Measurements from ENCODE around the gene BARHL1.

DNA sequence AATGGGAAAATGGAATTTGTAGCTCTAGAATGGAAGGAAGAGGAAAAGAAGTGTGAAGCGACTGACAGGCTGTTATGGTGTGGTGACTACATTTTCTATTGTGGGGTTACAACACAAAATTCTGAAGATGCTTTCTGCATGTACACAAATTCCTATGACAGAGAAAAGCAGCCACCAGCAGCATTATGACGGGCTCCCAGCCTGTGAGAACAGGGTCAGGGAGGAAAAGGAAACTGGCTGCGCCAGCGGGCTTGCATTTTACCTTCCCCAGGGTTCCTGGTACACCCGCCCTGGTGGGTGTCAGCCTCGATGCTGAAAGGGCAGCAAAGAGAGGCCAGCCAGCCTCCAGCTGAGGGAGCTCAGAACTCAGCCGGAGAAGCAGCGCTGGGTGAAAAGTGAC lies 46.3 kb downstream of the BARHL1 start:
- TF ChIP-seq HNRNPLL (IDR thresholded peaks at IDR 0.05; ENCODE audit: low read depth, low read length, poor library complexity, severe bottlenecking): no peak
- TF ChIP-seq HEY1 (CRISPR knock-in tag; IDR thresholded peaks at IDR 0.05; ENCODE audit: borderline replicate concordance): no peak
- TF ChIP-seq POLR2A (conservative IDR thresholded peaks at IDR 0.05): no peak
- TF ChIP-seq, protein P1, sequence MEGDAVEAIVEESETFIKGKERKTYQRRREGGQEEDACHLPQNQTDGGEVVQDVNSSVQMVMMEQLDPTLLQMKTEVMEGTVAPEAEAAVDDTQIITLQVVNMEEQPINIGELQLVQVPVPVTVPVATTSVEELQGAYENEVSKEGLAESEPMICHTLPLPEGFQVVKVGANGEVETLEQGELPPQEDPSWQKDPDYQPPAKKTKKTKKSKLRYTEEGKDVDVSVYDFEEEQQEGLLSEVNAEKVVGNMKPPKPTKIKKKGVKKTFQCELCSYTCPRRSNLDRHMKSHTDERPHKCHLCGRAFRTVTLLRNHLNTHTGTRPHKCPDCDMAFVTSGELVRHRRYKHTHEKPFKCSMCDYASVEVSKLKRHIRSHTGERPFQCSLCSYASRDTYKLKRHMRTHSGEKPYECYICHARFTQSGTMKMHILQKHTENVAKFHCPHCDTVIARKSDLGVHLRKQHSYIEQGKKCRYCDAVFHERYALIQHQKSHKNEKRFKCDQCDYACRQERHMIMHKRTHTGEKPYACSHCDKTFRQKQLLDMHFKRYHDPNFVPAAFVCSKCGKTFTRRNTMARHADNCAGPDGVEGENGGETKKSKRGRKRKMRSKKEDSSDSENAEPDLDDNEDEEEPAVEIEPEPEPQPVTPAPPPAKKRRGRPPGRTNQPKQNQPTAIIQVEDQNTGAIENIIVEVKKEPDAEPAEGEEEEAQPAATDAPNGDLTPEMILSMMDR (IDR thresholded peaks at IDR 0.05 in 2 of 3, conservative IDR thresholded peaks at IDR 0.05 in 1 of 3; ENCODE audit: insufficient read depth in 2 of 3, low read depth in 1 of 3, low read length in 3 of 3): no peak
- TF ChIP-seq TAF1 (IDR thresholded peaks at IDR 0.05; ENCODE audit: control insufficient read depth, extremely low read depth, insufficient read depth, low read length, severe bottlenecking): no peak
- TF ChIP-seq ADNP (tag; IDR thresholded peaks at IDR 0.05): no peak
- TF ChIP-seq ARHGAP35 (IDR thresholded peaks at IDR 0.05; ENCODE audit: partially characterized antibody): no peak
- TF ChIP-seq, protein P2, sequence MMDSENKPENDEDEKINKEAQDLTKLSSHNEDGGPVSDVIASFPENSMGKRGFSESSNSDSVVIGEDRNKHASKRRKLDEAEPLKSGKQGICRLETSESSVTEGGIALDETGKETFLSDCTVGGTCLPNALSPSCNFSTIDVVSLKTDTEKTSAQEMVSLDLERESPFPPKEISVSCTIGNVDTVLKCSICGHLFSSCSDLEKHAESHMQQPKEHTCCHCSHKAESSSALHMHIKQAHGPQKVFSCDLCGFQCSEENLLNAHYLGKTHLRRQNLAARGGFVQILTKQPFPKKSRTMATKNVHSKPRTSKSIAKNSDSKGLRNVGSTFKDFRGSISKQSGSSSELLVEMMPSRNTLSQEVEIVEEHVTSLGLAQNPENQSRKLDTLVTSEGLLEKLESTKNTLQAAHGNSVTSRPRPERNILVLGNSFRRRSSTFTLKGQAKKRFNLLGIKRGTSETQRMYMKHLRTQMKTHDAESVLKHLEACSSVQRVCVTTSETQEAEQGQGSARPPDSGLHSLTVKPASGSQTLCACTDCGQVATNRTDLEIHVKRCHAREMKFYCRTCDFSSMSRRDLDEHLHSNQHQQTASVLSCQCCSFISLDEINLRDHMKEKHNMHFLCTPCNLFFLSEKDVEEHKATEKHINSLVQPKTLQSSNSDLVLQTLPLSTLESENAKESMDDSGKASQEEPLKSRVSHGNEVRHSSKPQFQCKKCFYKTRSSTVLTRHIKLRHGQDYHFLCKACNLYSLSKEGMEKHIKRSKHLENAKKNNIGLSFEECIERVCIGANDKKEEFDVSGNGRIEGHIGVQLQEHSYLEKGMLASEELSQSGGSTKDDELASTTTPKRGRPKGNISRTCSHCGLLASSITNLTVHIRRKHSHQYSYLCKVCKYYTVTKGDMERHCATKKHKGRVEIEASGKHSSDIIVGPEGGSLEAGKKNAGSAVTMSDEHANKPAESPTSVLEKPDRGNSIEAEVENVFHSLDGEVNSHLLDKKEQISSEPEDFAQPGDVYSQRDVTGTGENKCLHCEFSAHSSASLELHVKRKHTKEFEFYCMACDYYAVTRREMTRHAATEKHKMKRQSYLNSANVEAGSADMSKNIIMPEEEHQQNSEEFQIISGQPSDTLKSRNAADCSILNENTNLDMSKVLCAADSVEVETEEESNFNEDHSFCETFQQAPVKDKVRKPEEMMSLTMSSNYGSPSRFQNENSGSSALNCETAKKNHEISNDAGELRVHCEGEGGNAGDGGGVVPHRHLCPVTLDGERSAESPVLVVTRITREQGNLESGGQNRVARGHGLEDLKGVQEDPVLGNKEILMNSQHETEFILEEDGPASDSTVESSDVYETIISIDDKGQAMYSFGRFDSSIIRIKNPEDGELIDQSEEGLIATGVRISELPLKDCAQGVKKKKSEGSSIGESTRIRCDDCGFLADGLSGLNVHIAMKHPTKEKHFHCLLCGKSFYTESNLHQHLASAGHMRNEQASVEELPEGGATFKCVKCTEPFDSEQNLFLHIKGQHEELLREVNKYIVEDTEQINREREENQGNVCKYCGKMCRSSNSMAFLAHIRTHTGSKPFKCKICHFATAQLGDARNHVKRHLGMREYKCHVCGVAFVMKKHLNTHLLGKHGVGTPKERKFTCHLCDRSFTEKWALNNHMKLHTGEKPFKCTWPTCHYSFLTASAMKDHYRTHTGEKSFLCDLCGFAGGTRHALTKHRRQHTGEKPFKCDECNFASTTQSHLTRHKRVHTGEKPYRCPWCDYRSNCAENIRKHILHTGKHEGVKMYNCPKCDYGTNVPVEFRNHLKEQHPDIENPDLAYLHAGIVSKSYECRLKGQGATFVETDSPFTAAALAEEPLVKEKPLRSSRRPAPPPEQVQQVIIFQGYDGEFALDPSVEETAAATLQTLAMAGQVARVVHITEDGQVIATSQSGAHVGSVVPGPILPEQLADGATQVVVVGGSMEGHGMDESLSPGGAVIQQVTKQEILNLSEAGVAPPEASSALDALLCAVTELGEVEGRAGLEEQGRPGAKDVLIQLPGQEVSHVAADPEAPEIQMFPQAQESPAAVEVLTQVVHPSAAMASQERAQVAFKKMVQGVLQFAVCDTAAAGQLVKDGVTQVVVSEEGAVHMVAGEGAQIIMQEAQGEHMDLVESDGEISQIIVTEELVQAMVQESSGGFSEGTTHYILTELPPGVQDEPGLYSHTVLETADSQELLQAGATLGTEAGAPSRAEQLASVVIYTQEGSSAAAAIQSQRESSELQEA (IDR thresholded peaks at IDR 0.05; ENCODE audit: low read depth): no peak
- TF ChIP-seq SRSF9 (IDR thresholded peaks at IDR 0.05; ENCODE audit: borderline replicate concordance, low read depth, low read length): no peak
- TF ChIP-seq EZH2 (IDR thresholded peaks at IDR 0.05; ENCODE audit: borderline replicate concordance, low read depth, low read length): no peak
- TF ChIP-seq, protein P3, sequence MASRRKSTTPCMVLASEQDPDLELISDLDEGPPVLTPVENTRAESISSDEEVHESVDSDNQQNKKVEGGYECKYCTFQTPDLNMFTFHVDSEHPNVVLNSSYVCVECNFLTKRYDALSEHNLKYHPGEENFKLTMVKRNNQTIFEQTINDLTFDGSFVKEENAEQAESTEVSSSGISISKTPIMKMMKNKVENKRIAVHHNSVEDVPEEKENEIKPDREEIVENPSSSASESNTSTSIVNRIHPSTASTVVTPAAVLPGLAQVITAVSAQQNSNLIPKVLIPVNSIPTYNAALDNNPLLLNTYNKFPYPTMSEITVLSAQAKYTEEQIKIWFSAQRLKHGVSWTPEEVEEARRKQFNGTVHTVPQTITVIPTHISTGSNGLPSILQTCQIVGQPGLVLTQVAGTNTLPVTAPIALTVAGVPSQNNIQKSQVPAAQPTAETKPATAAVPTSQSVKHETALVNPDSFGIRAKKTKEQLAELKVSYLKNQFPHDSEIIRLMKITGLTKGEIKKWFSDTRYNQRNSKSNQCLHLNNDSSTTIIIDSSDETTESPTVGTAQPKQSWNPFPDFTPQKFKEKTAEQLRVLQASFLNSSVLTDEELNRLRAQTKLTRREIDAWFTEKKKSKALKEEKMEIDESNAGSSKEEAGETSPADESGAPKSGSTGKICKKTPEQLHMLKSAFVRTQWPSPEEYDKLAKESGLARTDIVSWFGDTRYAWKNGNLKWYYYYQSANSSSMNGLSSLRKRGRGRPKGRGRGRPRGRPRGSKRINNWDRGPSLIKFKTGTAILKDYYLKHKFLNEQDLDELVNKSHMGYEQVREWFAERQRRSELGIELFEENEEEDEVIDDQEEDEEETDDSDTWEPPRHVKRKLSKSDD (conservative IDR thresholded peaks at IDR 0.05; ENCODE audit: low read length): no peak

Measured in K562 (cell line).